Activated naive CD8-positive, alpha-beta T cell treated with anti-CD3 and anti-CD28 coated beads, Interleukin-2, amount 10 ng/mL, durations not matched to agents 7 days and 5 days (primary cell): ENCODE data around the gene RNU1-4. TPM values are rescaled to one million over a fixed set of nuclear protein-coding genes. Genes with fewer than 3 reads are reported as not detected.
"Not testable (repeated sequence)": the region's sequence is repeated elsewhere in the genome, so short reads cannot be mapped to it uniquely, and the experiment has no call there.

Experiments
- ATAC-seq: fragments of 150-1000 bp; cut with Tn5 transposase; one replicate; pipeline ENCODE4 v1.10.0; 2021; ENCODE audit warnings: low read depth, moderate library complexity
- POLR2A ChIA-PET: fragments of 350-600 bp; sonication (Branson Sonifier 250); formaldehyde crosslinking; loops from one replicate; lab custom pipeline; 2021; ENCODE audit warnings: antibody characterized with exemption; lab: Charles Lee
- DNase-seq: peaks from one replicate; pipeline ENCODE4 v3.0.0; 2021
- H3K27ac Mint-ChIP-seq: one replicate; pipeline ENCODE4 v1.8.0; 2022; ENCODE audit warnings: mild to moderate bottlenecking, mixed read lengths
- H3K27me3 Mint-ChIP-seq: one replicate; pipeline ENCODE4 v1.8.0; 2022; ENCODE audit warnings: mild to moderate bottlenecking, moderate library complexity, mixed read lengths
- H3K36me3 Mint-ChIP-seq: one replicate; pipeline ENCODE4 v1.8.0; 2021; ENCODE audit warnings: mild to moderate bottlenecking, mixed read lengths
- H3K4me1 Mint-ChIP-seq: one replicate; pipeline ENCODE4 v1.8.0; 2021; ENCODE audit warnings: mixed read lengths
- H3K4me3 Mint-ChIP-seq: one replicate; pipeline ENCODE4 v1.8.0; 2022; ENCODE audit warnings: mild to moderate bottlenecking, moderate library complexity, mixed read lengths
- H3K9me3 Mint-ChIP-seq: one replicate; pipeline ENCODE4 v1.8.0; 2021; ENCODE audit warnings: mixed read lengths
- total RNA-seq, 2 experiments: library from RNA; stranded (reverse); gene quantifications; one replicate each; pipeline ENCODE4 v1.2.3, GENCODE V29; 2021

The RNU1-4 gene
- total RNA-seq, 2 experiments from 2014 or later = 3,257 to 3,430 TPM

GRCh38 chr1:16759041-16759493 is 18.8 kb downstream of the RNU1-4 start:
- H3K4me3 Mint-ChIP-seq, H3K27ac Mint-ChIP-seq, H3K9me3 Mint-ChIP-seq, H3K36me3 Mint-ChIP-seq, DNase-seq, POLR2A ChIA-PET, H3K4me1 Mint-ChIP-seq, H3K27me3 Mint-ChIP-seq, ATAC-seq: not testable (repeated sequence)

- DNase-seq, H3K4me1 Mint-ChIP-seq, POLR2A ChIA-PET, H3K36me3 Mint-ChIP-seq, H3K4me3 Mint-ChIP-seq, H3K9me3 Mint-ChIP-seq, H3K27ac Mint-ChIP-seq: not testable (repeated sequence)
- ATAC-seq = peak; percentile 25
- peaks cover 10% of the 10 kb centered on the region for H3K27me3 Mint-ChIP-seq
Observed at GRCh38 chr1:16759650-16760455, 19.5 kb downstream of the RNU1-4 start.

GRCh38 chr1:16760456-16760765 is 20.1 kb downstream of the RNU1-4 start:
- H3K27ac Mint-ChIP-seq, POLR2A ChIA-PET, ATAC-seq, DNase-seq, H3K36me3 Mint-ChIP-seq, H3K9me3 Mint-ChIP-seq, H3K4me1 Mint-ChIP-seq, H3K4me3 Mint-ChIP-seq: not testable (repeated sequence)
- H3K27me3 Mint-ChIP-seq = peaks cover 13% of the 10 kb centered on the region

GRCh38 chr1:16760801-16761200 is 20.5 kb downstream of the RNU1-4 start:
- H3K27me3 Mint-ChIP-seq = peaks cover 13% of the 10 kb centered on the region
- POLR2A ChIA-PET, H3K4me1 Mint-ChIP-seq, H3K27ac Mint-ChIP-seq, H3K9me3 Mint-ChIP-seq, H3K36me3 Mint-ChIP-seq, H3K4me3 Mint-ChIP-seq, DNase-seq: not testable (repeated sequence)
- peak; percentile 5 for ATAC-seq

- DNase-seq, H3K4me3 Mint-ChIP-seq, H3K9me3 Mint-ChIP-seq, ATAC-seq, H3K27ac Mint-ChIP-seq, H3K36me3 Mint-ChIP-seq, POLR2A ChIA-PET, H3K4me1 Mint-ChIP-seq: not testable (repeated sequence)
- H3K27me3 Mint-ChIP-seq = peaks cover 12% of the 10 kb centered on the region
Observed at GRCh38 chr1:16764248-16764819, 24.0 kb downstream of the RNU1-4 start.

GRCh38 chr1:16764820-16765655 is 24.7 kb downstream of the RNU1-4 start:
- H3K27ac Mint-ChIP-seq, DNase-seq, H3K4me1 Mint-ChIP-seq, H3K4me3 Mint-ChIP-seq, H3K9me3 Mint-ChIP-seq, POLR2A ChIA-PET, ATAC-seq, H3K36me3 Mint-ChIP-seq: not testable (repeated sequence)
- peaks cover 12% of the 10 kb centered on the region for H3K27me3 Mint-ChIP-seq

GRCh38 chr1:16765731-16766605 is 25.7 kb downstream of the RNU1-4 start:
- H3K4me1 Mint-ChIP-seq, H3K9me3 Mint-ChIP-seq, POLR2A ChIA-PET: not testable (repeated sequence)

GRCh38 chr1:16766689-16767256 is 26.5 kb downstream of the RNU1-4 start:
- DNase-seq, H3K4me1 Mint-ChIP-seq, ATAC-seq, POLR2A ChIA-PET, H3K4me3 Mint-ChIP-seq, H3K27ac Mint-ChIP-seq, H3K36me3 Mint-ChIP-seq, H3K9me3 Mint-ChIP-seq: not testable (repeated sequence)
- H3K27me3 Mint-ChIP-seq = peaks cover 13% of the 10 kb centered on the region

More at GRCh38 chr1:16765731-16766605, 25.7 kb downstream of the RNU1-4 start:
- H3K36me3 Mint-ChIP-seq, DNase-seq, H3K4me3 Mint-ChIP-seq, ATAC-seq, H3K27ac Mint-ChIP-seq: not testable (repeated sequence)
- H3K27me3 Mint-ChIP-seq = peaks cover 11% of the 10 kb centered on the region

GRCh38 chr1:16770139-16770759 is 29.9 kb downstream of the RNU1-4 start:
- H3K4me3 Mint-ChIP-seq = not testable (repeated sequence)

GRCh38 chr1:16770896-16771446 is 30.7 kb downstream of the RNU1-4 start:
- ATAC-seq, H3K4me1 Mint-ChIP-seq, H3K4me3 Mint-ChIP-seq, DNase-seq, H3K36me3 Mint-ChIP-seq, H3K27ac Mint-ChIP-seq, H3K9me3 Mint-ChIP-seq, POLR2A ChIA-PET: not testable (repeated sequence)
- peaks cover 12% of the 10 kb centered on the region for H3K27me3 Mint-ChIP-seq

More at GRCh38 chr1:16770139-16770759, 29.9 kb downstream of the RNU1-4 start:
- DNase-seq, ATAC-seq, H3K9me3 Mint-ChIP-seq, H3K36me3 Mint-ChIP-seq, H3K27ac Mint-ChIP-seq, POLR2A ChIA-PET, H3K4me1 Mint-ChIP-seq: not testable (repeated sequence)
- peaks cover 12% of the 10 kb centered on the region for H3K27me3 Mint-ChIP-seq

GRCh38 chr1:16772275-16773204 is 32.2 kb downstream of the RNU1-4 start:
- H3K4me1 Mint-ChIP-seq, H3K27me3 Mint-ChIP-seq, H3K9me3 Mint-ChIP-seq, ATAC-seq, H3K27ac Mint-ChIP-seq, H3K36me3 Mint-ChIP-seq, H3K4me3 Mint-ChIP-seq, DNase-seq: not testable (repeated sequence)
- POLR2A ChIA-PET = interaction anchor here (0.6 kb wide), 1 partner anchor 40 kb away, joined by 3 read pairs; no protein-coding TSS in a partner anchor
